HepG2 (cell line): ENCODE results near the gene PRMT5. TPM values are rescaled to one million over a fixed set of nuclear protein-coding genes. Genes with fewer than 3 reads are reported as not detected.

ENCODE experiments used
- CEBPG ChIP-seq: IDR thresholded peaks from 2 replicates; pipeline ENCODE4 v1.6.1; 2016
- ELF4 ChIP-seq: sonication (generic); formaldehyde crosslinking; IDR thresholded peaks from 2 replicates; pipeline ENCODE4 v1.5.0; 2020; ENCODE audit warnings: missing genetic modification reagents, mild to moderate bottlenecking, moderate library complexity, borderline replicate concordance
- HNF4A ChIP-seq: sonication (generic); formaldehyde crosslinking; IDR thresholded peaks from 2 replicates; pipeline ENCODE4 v1.4.0; 2020; ENCODE audit warnings: missing genetic modification reagents
- MYC ChIP-seq: sonication (generic); formaldehyde crosslinking; IDR thresholded peaks from 2 replicates; pipeline ENCODE4 v1.9.0; 2021; ENCODE audit warnings: missing genetic modification reagents, borderline replicate concordance
- SNAPC2 ChIP-seq: sonication (generic); formaldehyde crosslinking; IDR thresholded peaks from 2 replicates; pipeline ENCODE4 v1.8.1; 2022; ENCODE audit warnings: mild to moderate bottlenecking, missing genetic modification reagents
- ZSCAN9 ChIP-seq: IDR thresholded peaks from 2 replicates; pipeline ENCODE4 v1.6.1; 2016; ENCODE audit warnings: borderline replicate concordance
- polyA plus RNA-seq, 8 experiments: library from polyadenylated mRNA; depleted of rRNA in 3 of 8; stranded (reverse) in 7 of 8; unstranded in 1 of 8; fragments of >200 nt; fragmentation: Illumina TruSeq in 4 of 8; extraction: Trizol in 4 of 8; gene quantifications; 2 replicates each; pipeline versions ENCODE4 v1.2.1 to v1.2.3, GENCODE V29; 2011 to 2016; ENCODE audit warnings: low read depth in 4 of 8, missing spikeins in 1 of 8, mixed read lengths in 1 of 8; ENCODE audit not compliant: insufficient read depth in 1 of 8
- total RNA-seq, 5 experiments: library from RNA; depleted of rRNA; stranded (reverse); fragments of >200 nt; fragmentation: Illumina TruSeq; extraction: Trizol; gene quantifications; 2 replicates each; pipeline ENCODE4 v1.2.3, GENCODE V29; 2016; ENCODE audit warnings: low read depth in 1 of 5
- TF ChIP-seq, protein P1 (sequence below): IDR thresholded peaks from 2 replicates; pipeline ENCODE4 v1.6.1; 2018; ENCODE audit warnings: missing genetic modification reagents, mild to moderate bottlenecking, missing compliant biosample characterization
- TF ChIP-seq, protein P2 (sequence below): IDR thresholded peaks from 2 replicates; pipeline ENCODE4 v1.6.1; 2016; ENCODE audit warnings: low read depth, borderline replicate concordance
- TF ChIP-seq, protein P3 (sequence below): sonication (generic); formaldehyde crosslinking; IDR thresholded peaks from 2 replicates; pipeline ENCODE4 v1.4.0; 2020; ENCODE audit warnings: missing genetic modification reagents, borderline replicate concordance
- TF ChIP-seq, protein P4 (sequence below): IDR thresholded peaks from 2 replicates; pipeline ENCODE4 v1.4.0; 2020; ENCODE audit warnings: mild to moderate bottlenecking, missing genetic modification reagents
- TF ChIP-seq, protein P5 (sequence below): sonication (generic); formaldehyde crosslinking; IDR thresholded peaks from 2 replicates; pipeline ENCODE4 v1.4.0; 2020; ENCODE audit warnings: missing genetic modification reagents, mild to moderate bottlenecking, borderline replicate concordance
- TF ChIP-seq, protein P6 (sequence below): sonication (generic); formaldehyde crosslinking; IDR thresholded peaks from 2 replicates; pipeline ENCODE4 v1.4.0; 2020; ENCODE audit warnings: mild to moderate bottlenecking, missing genetic modification reagents
- TF ChIP-seq, protein P7 (sequence below), 2 experiments: sonication (generic) in 1 of 2; formaldehyde crosslinking in 1 of 2; IDR thresholded peaks; 2 replicates each; pipeline versions ENCODE4 v1.4.0 to v1.6.1; 2016 to 2020; ENCODE audit warnings: borderline replicate concordance in 1 of 2, low read depth in 1 of 2, mild to moderate bottlenecking in 1 of 2, missing genetic modification reagents in 1 of 2

Gene PRMT5
- total and polyA plus RNA-seq, 2 of the 13 experiments (the other 11 are each of a cell fraction or from before 2014, with no cell fraction given), result 210 to 354 TPM

DNA sequence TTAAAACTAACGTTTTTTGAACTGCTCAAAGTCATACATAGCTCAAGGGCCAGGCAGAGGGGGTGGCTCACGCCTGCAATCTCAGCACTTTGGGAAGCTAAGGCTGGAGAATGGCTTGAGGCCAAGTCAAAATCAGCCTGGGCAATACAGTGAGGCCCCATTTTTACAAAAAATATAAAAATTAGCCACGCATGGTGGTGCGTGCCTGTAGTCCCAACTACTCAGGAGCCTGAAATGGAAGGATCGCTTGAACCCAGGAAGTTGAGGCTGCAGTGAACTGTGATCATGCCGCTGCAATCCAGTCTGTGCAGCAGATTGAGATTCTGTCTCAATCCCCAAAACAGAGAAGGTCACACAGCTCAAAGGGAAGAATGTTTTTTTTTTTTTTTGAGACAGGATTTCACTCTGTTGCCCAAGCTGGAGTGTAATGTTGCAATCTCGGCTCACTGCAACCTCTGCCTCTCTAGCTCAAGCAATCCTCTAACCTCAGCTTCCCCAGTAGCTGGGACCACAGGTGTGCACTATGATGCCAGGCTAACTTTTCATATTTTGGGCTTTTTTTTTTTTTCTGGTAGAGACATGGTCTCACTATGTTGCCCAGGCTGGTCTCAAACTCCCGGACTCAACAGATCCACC is 13.2 kb downstream of the PRMT5 start (continued):
- TF ChIP-seq, protein P1, sequence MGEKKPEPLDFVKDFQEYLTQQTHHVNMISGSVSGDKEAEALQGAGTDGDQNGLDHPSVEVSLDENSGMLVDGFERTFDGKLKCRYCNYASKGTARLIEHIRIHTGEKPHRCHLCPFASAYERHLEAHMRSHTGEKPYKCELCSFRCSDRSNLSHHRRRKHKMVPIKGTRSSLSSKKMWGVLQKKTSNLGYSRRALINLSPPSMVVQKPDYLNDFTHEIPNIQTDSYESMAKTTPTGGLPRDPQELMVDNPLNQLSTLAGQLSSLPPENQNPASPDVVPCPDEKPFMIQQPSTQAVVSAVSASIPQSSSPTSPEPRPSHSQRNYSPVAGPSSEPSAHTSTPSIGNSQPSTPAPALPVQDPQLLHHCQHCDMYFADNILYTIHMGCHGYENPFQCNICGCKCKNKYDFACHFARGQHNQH (CRISPR knock-in tag), result 0 out of 2 replicates have a peak, but pooled peaks have one; percentile 49
- TF ChIP-seq, protein P2, sequence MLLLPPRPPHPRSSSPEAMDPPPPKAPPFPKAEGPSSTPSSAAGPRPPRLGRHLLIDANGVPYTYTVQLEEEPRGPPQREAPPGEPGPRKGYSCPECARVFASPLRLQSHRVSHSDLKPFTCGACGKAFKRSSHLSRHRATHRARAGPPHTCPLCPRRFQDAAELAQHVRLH (CRISPR knock-in tag), result 0 out of 2 replicates have a peak, but pooled peaks have one; percentile 25
- TF ChIP-seq ZSCAN9 (CRISPR knock-in tag) (no peak), SNAPC2 (CRISPR knock-in tag) (peak; percentile 36; the same call in 1 of the 2 replicates), HNF4A (CRISPR knock-in tag) (peak; percentile 45; the same call in 1 of the 2 replicates), ELF4 (CRISPR knock-in tag) (no peak; the same call in 1 of the 2 replicates), CEBPG (CRISPR knock-in tag) (peak; percentile 96), MYC (CRISPR knock-in tag) (no peak)
- TF ChIP-seq, protein P3, sequence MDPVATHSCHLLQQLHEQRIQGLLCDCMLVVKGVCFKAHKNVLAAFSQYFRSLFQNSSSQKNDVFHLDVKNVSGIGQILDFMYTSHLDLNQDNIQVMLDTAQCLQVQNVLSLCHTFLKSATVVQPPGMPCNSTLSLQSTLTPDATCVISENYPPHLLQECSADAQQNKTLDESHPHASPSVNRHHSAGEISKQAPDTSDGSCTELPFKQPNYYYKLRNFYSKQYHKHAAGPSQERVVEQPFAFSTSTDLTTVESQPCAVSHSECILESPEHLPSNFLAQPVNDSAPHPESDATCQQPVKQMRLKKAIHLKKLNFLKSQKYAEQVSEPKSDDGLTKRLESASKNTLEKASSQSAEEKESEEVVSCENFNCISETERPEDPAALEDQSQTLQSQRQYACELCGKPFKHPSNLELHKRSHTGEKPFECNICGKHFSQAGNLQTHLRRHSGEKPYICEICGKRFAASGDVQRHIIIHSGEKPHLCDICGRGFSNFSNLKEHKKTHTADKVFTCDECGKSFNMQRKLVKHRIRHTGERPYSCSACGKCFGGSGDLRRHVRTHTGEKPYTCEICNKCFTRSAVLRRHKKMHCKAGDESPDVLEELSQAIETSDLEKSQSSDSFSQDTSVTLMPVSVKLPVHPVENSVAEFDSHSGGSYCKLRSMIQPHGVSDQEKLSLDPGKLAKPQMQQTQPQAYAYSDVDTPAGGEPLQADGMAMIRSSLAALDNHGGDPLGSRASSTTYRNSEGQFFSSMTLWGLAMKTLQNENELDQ (CRISPR knock-in tag), result no peak
- TF ChIP-seq, protein P4, sequence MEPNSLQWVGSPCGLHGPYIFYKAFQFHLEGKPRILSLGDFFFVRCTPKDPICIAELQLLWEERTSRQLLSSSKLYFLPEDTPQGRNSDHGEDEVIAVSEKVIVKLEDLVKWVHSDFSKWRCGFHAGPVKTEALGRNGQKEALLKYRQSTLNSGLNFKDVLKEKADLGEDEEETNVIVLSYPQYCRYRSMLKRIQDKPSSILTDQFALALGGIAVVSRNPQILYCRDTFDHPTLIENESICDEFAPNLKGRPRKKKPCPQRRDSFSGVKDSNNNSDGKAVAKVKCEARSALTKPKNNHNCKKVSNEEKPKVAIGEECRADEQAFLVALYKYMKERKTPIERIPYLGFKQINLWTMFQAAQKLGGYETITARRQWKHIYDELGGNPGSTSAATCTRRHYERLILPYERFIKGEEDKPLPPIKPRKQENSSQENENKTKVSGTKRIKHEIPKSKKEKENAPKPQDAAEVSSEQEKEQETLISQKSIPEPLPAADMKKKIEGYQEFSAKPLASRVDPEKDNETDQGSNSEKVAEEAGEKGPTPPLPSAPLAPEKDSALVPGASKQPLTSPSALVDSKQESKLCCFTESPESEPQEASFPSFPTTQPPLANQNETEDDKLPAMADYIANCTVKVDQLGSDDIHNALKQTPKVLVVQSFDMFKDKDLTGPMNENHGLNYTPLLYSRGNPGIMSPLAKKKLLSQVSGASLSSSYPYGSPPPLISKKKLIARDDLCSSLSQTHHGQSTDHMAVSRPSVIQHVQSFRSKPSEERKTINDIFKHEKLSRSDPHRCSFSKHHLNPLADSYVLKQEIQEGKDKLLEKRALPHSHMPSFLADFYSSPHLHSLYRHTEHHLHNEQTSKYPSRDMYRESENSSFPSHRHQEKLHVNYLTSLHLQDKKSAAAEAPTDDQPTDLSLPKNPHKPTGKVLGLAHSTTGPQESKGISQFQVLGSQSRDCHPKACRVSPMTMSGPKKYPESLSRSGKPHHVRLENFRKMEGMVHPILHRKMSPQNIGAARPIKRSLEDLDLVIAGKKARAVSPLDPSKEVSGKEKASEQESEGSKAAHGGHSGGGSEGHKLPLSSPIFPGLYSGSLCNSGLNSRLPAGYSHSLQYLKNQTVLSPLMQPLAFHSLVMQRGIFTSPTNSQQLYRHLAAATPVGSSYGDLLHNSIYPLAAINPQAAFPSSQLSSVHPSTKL (CRISPR knock-in tag), result peak; percentile 60
- TF ChIP-seq, protein P5, sequence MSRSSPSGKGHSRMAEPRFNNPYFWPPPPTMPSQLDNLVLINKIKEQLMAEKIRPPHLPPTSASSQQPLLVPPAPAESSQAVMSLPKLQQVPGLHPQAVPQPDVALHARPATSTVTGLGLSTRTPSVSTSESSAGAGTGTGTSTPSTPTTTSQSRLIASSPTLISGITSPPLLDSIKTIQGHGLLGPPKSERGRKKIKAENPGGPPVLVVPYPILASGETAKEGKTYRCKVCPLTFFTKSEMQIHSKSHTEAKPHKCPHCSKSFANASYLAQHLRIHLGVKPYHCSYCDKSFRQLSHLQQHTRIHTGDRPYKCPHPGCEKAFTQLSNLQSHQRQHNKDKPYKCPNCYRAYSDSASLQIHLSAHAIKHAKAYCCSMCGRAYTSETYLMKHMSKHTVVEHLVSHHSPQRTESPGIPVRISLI, result peak; percentile 99
- TF ChIP-seq, protein P6, sequence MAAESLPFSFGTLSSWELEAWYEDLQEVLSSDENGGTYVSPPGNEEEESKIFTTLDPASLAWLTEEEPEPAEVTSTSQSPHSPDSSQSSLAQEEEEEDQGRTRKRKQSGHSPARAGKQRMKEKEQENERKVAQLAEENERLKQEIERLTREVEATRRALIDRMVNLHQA (CRISPR knock-in tag), result peak; percentile 96
- TF ChIP-seq, protein P7, sequence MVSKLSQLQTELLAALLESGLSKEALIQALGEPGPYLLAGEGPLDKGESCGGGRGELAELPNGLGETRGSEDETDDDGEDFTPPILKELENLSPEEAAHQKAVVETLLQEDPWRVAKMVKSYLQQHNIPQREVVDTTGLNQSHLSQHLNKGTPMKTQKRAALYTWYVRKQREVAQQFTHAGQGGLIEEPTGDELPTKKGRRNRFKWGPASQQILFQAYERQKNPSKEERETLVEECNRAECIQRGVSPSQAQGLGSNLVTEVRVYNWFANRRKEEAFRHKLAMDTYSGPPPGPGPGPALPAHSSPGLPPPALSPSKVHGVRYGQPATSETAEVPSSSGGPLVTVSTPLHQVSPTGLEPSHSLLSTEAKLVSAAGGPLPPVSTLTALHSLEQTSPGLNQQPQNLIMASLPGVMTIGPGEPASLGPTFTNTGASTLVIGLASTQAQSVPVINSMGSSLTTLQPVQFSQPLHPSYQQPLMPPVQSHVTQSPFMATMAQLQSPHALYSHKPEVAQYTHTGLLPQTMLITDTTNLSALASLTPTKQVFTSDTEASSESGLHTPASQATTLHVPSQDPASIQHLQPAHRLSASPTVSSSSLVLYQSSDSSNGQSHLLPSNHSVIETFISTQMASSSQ (IDR thresholded peaks at IDR 0.05; ENCODE audit: low read depth), result no peak
- TF ChIP-seq, protein P7 (CRISPR knock-in tag; IDR thresholded peaks at IDR 0.05; ENCODE audit: borderline replicate concordance), result no peak
